GM12874 (cell line): ENCODE data around the gene SUPT4H1.

Experiments used
- CTCF ChIP-seq: IDR thresholded peaks from 2 replicates; pipeline ENCODE4 v1.5.1; 2011; ENCODE audit warnings: low read depth, mild to moderate bottlenecking, control low read depth, low read length, moderate library complexity; ENCODE audit not compliant: insufficient read depth

The SUPT4H1 gene

GRCh38 chr17:58365980-58366595 lies 14.1 kb upstream of the SUPT4H1 start:
- TF ChIP-seq CTCF, result no peak

GRCh38 chr17:58365185-58365979 lies 13.4 kb upstream of the SUPT4H1 start:
- no peak for TF ChIP-seq CTCF

- TF ChIP-seq CTCF, result no peak
Observed at GRCh38 chr17:58364270-58364942, 12.4 kb upstream of the SUPT4H1 start.

- TF ChIP-seq CTCF, result no peak
Observed at GRCh38 chr17:58363457-58364185, 11.6 kb upstream of the SUPT4H1 start.

GRCh38 chr17:58362368-58363014 lies 10.5 kb upstream of the SUPT4H1 start:
- no peak for TF ChIP-seq CTCF

GRCh38 chr17:58360296-58361063 lies 8.5 kb upstream of the SUPT4H1 start:
- TF ChIP-seq CTCF, result no peak
